Measurements from ENCODE around the gene NOC4L.

DNA sequence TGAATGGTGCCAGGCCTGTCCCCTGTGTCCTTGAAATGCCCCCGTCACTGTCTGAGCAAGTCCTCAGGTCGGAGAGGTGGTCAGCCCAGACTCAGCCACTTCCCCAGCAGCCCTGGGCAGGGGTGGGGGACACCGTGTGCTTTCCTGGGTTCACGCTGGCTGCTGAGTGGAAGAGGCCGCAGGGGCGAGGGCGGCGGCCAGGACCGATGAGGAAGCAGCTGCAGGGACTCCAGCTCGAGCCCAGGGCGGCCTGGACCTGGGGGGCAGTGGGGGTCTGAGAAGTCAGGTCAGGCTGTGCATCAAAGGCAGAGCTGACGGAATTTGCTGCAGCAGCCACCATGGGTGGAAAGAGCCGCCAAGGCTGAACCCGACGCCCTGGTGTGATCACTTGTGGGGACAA, 28.4 kb downstream of the NOC4L start:
- TF ChIP-seq, protein P1, sequence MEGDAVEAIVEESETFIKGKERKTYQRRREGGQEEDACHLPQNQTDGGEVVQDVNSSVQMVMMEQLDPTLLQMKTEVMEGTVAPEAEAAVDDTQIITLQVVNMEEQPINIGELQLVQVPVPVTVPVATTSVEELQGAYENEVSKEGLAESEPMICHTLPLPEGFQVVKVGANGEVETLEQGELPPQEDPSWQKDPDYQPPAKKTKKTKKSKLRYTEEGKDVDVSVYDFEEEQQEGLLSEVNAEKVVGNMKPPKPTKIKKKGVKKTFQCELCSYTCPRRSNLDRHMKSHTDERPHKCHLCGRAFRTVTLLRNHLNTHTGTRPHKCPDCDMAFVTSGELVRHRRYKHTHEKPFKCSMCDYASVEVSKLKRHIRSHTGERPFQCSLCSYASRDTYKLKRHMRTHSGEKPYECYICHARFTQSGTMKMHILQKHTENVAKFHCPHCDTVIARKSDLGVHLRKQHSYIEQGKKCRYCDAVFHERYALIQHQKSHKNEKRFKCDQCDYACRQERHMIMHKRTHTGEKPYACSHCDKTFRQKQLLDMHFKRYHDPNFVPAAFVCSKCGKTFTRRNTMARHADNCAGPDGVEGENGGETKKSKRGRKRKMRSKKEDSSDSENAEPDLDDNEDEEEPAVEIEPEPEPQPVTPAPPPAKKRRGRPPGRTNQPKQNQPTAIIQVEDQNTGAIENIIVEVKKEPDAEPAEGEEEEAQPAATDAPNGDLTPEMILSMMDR (IDR thresholded peaks at IDR 0.05; ENCODE audit: low read length) = no peak
- TF ChIP-seq EZH2 (IDR thresholded peaks at IDR 0.05; ENCODE audit: borderline replicate concordance, low read length) = no peak
